ENCODE measurements around the gene ICA1.

- TF ChIP-seq, protein P1, sequence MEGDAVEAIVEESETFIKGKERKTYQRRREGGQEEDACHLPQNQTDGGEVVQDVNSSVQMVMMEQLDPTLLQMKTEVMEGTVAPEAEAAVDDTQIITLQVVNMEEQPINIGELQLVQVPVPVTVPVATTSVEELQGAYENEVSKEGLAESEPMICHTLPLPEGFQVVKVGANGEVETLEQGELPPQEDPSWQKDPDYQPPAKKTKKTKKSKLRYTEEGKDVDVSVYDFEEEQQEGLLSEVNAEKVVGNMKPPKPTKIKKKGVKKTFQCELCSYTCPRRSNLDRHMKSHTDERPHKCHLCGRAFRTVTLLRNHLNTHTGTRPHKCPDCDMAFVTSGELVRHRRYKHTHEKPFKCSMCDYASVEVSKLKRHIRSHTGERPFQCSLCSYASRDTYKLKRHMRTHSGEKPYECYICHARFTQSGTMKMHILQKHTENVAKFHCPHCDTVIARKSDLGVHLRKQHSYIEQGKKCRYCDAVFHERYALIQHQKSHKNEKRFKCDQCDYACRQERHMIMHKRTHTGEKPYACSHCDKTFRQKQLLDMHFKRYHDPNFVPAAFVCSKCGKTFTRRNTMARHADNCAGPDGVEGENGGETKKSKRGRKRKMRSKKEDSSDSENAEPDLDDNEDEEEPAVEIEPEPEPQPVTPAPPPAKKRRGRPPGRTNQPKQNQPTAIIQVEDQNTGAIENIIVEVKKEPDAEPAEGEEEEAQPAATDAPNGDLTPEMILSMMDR (IDR thresholded peaks at IDR 0.05): no peak
- TF ChIP-seq POLR2AphosphoS5 (IDR thresholded peaks at IDR 0.05) (no peak), POLR2A (IDR thresholded peaks at IDR 0.05; ENCODE audit: low read depth) (no peak), EP300 (IDR thresholded peaks at IDR 0.05) (no peak)
Measured at GRCh38 chr7:8119262-8119661, 142.7 kb downstream of the ICA1 start.

Data from esophagus muscularis mucosa (tissue), 4 donors.